Measurements from ENCODE around the gene GOLGA6L2.

The GOLGA6L2 gene

GRCh38 chr15:23482764-23483489 lies 35.9 kb upstream of the GOLGA6L2 start:
- no peaks in the 10 kb centered on the region for H3K9me2 ChIP-seq (replicated peaks; ENCODE audit: insufficient read depth, low read length)
- H4K20me1 ChIP-seq (ENCODE audit: insufficient read depth, low read length), result no peaks in the 10 kb centered on the region
- H3K9ac ChIP-seq (ENCODE audit: low read length), result no peak overlapping the region
- no peak overlapping the region; the same call in 1 of the 2 replicates for H3K27ac ChIP-seq (ENCODE audit: low read length)
- H3K9me3 ChIP-seq (replicated peaks; ENCODE audit: insufficient read depth, low read length), result no peaks in the 10 kb centered on the region
- no peak for DNase-seq
- H3K27me3 ChIP-seq (replicated peaks; ENCODE audit: insufficient read depth, low read length), result peaks cover 8% of the 10 kb centered on the region; the same call in 1 of the 2 replicates
- H3K36me3 ChIP-seq (replicated peaks; ENCODE audit: insufficient read depth, low read length), result no peaks in the 10 kb centered on the region
- peak overlapping the region; percentile 40; the same call in 1 of the 2 replicates for H3K4me2 ChIP-seq (ENCODE audit: low read depth, low read length)
- H3K4me1 ChIP-seq (ENCODE audit: low read length), result peaks cover 19% of the 10 kb centered on the region
- H3F3A ChIP-seq (ENCODE audit: insufficient read depth, low read length), result peaks cover 4% of the 10 kb centered on the region; the same call in 1 of the 2 replicates
- H3K4me3 ChIP-seq (ENCODE audit: low read length), result no peak overlapping the region
- no peak for TF ChIP-seq EZH2 (optimal IDR thresholded peaks at IDR 0.05; ENCODE audit: low read depth, low read length)
- no peak for TF ChIP-seq EZH2phosphoT487 (IDR thresholded peaks at IDR 0.05; ENCODE audit: low read length)
- no peak for TF ChIP-seq CTCF (IDR thresholded peaks at IDR 0.05; ENCODE audit: low read length)
- H3K79me2 ChIP-seq (ENCODE audit: low read length), result no peaks in the 10 kb centered on the region
- H2AFZ ChIP-seq (ENCODE audit: low read length), result no peak overlapping the region

- Histone ChIP-seq H3K27ac (ENCODE audit: low read length) (peak overlapping the region; percentile 1; the same call in 1 of the 2 replicates), H3K4me1 (ENCODE audit: low read length) (peaks cover 19% of the 10 kb centered on the region), H3K9me3 (replicated peaks; ENCODE audit: insufficient read depth, low read length) (no peaks in the 10 kb centered on the region), H2AFZ (ENCODE audit: low read length) (no peak overlapping the region), H3K4me3 (ENCODE audit: low read length) (no peak overlapping the region), H3K79me2 (ENCODE audit: low read length) (no peaks in the 10 kb centered on the region), H3F3A (ENCODE audit: insufficient read depth, low read length) (peaks cover 4% of the 10 kb centered on the region; the same call in 1 of the 2 replicates), H3K4me2 (ENCODE audit: low read depth, low read length) (peak overlapping the region; percentile 40), H3K9ac (ENCODE audit: low read length) (no peak overlapping the region), H3K27me3 (replicated peaks; ENCODE audit: insufficient read depth, low read length) (peaks cover 8% of the 10 kb centered on the region; the same call in 1 of the 2 replicates), H4K20me1 (ENCODE audit: insufficient read depth, low read length) (no peaks in the 10 kb centered on the region), H3K36me3 (replicated peaks; ENCODE audit: insufficient read depth, low read length) (no peaks in the 10 kb centered on the region), H3K9me2 (replicated peaks; ENCODE audit: insufficient read depth, low read length) (no peaks in the 10 kb centered on the region)
- peak; percentile 92 for DNase-seq
- TF ChIP-seq EZH2 (optimal IDR thresholded peaks at IDR 0.05; ENCODE audit: low read depth, low read length) (no peak), CTCF (IDR thresholded peaks at IDR 0.05; ENCODE audit: low read length) (no peak), EZH2phosphoT487 (IDR thresholded peaks at IDR 0.05; ENCODE audit: low read length) (no peak)
These were observed 35.2 kb upstream of the GOLGA6L2 start for GRCh38 chr15:23482228-23482627.

GRCh38 chr15:23477920-23478319 lies 30.9 kb upstream of the GOLGA6L2 start:
- Histone ChIP-seq H3K4me1 (ENCODE audit: low read length) (peaks cover 11% of the 10 kb centered on the region), H2AFZ (ENCODE audit: low read length) (no peak overlapping the region), H3K9ac (ENCODE audit: low read length) (no peak overlapping the region)

More at GRCh38 chr15:23477920-23478319, 30.9 kb upstream of the GOLGA6L2 start:
- no peak for TF ChIP-seq CTCF (IDR thresholded peaks at IDR 0.05; ENCODE audit: low read length)
- no peak for TF ChIP-seq EZH2phosphoT487 (IDR thresholded peaks at IDR 0.05; ENCODE audit: low read length)
- no peak for TF ChIP-seq EZH2 (optimal IDR thresholded peaks at IDR 0.05; ENCODE audit: low read depth, low read length)
- peaks cover 4% of the 10 kb centered on the region; the same call in 1 of the 2 replicates for H3F3A ChIP-seq (ENCODE audit: insufficient read depth, low read length)
- DNase-seq, result no peak
- no peaks in the 10 kb centered on the region for H3K9me3 ChIP-seq (replicated peaks; ENCODE audit: insufficient read depth, low read length)
- H3K27me3 ChIP-seq (replicated peaks; ENCODE audit: insufficient read depth, low read length), result peaks cover 8% of the 10 kb centered on the region; the same call in 1 of the 2 replicates
- H4K20me1 ChIP-seq (ENCODE audit: insufficient read depth, low read length), result no peaks in the 10 kb centered on the region
- H3K4me3 ChIP-seq (ENCODE audit: low read length), result no peak overlapping the region
- H3K4me2 ChIP-seq (ENCODE audit: low read depth, low read length), result no peak overlapping the region
- no peaks in the 10 kb centered on the region for H3K79me2 ChIP-seq (ENCODE audit: low read length)
- no peaks in the 10 kb centered on the region for H3K36me3 ChIP-seq (replicated peaks; ENCODE audit: insufficient read depth, low read length)
- H3K27ac ChIP-seq (ENCODE audit: low read length), result no peak overlapping the region
- H3K9me2 ChIP-seq (replicated peaks; ENCODE audit: insufficient read depth, low read length), result no peaks in the 10 kb centered on the region

Measured in MM.1S (cell line).